Measurements from ENCODE around the gene USP24. TPM values are rescaled to one million over a fixed set of nuclear protein-coding genes. Genes with fewer than 3 reads are reported as not detected.
A peak's percentile ranks its signal among the peaks of the same experiment; 100 is the strongest.

Gene USP24
- polyA plus RNA-seq, 1 experiment = 8.4 TPM

- Histone ChIP-seq H3K27me3 (ENCODE audit: control insufficient read depth, insufficient read depth, low read length) (peaks cover 44% of the 10 kb centered on the region), H3K4me3 (ENCODE audit: low read depth, low read length) (no peak overlapping the region; the same call in 1 of the 2 replicates), H3K36me3 (ENCODE audit: control insufficient read depth, insufficient read depth, low read length) (no peaks in the 10 kb centered on the region)
- POLR2A ChIA-PET = no interaction called here
- no peak for TF ChIP-seq CTCF (IDR thresholded peaks at IDR 0.05; ENCODE audit: insufficient read depth, low read depth, low read length)
- no peak for DNase-seq (ENCODE audit: low read depth)
- CTCF ChIA-PET = interaction anchor here (0.7 to 1.1 kb wide), 3 partner anchors 18 to 95 kb away, joined by 3 to 5 read pairs (median 5); no protein-coding TSS in a partner anchor
Measured at GRCh38 chr1:55040083-55040932, 174.9 kb downstream of the USP24 start.

- TF ChIP-seq CTCF (IDR thresholded peaks at IDR 0.05; ENCODE audit: insufficient read depth, low read depth, low read length) = no peak
- H3K27me3 ChIP-seq (ENCODE audit: control insufficient read depth, insufficient read depth, low read length) = peaks cover 47% of the 10 kb centered on the region
- H3K4me3 ChIP-seq (ENCODE audit: low read depth, low read length) = peak within 1 kb of the TSS; percentile 4; the same call in 1 of the 2 replicates
- ChIA-PET POLR2A (no interaction called here), CTCF (interaction anchor here (0.7 to 1.1 kb wide), 2 partner anchors 17 to 95 kb away, joined by 3 to 5 read pairs; no protein-coding TSS in a partner anchor)
- no peaks in the 10 kb centered on the region for H3K36me3 ChIP-seq (ENCODE audit: control insufficient read depth, insufficient read depth, low read length)
- DNase-seq (ENCODE audit: low read depth) = no peak
Measured at GRCh38 chr1:55039342-55040082, 175.7 kb downstream of the USP24 start, which contains the start of gene PCSK9. Gene PCSK9, plus strand, starts transcription at chr1:55039548. Its CDS starts 290 bp downstream, at chr1:55039838.

- ChIA-PET POLR2A (no interaction called here), CTCF (interaction anchor here (1.1 to 1.4 kb wide), 2 partner anchors 17 to 94 kb away, joined by 5 read pairs; no protein-coding TSS in a partner anchor)
- no peak for DNase-seq (ENCODE audit: low read depth)
- Histone ChIP-seq H3K4me3 (ENCODE audit: low read depth, low read length) (no peak overlapping the region), H3K27me3 (ENCODE audit: control insufficient read depth, insufficient read depth, low read length) (peaks cover 49% of the 10 kb centered on the region), H3K36me3 (ENCODE audit: control insufficient read depth, insufficient read depth, low read length) (no peaks in the 10 kb centered on the region)
- no peak for TF ChIP-seq CTCF (IDR thresholded peaks at IDR 0.05; ENCODE audit: insufficient read depth, low read depth, low read length)
Measured at GRCh38 chr1:55038974-55039341, 176.2 kb downstream of the USP24 start.

- no peak for TF ChIP-seq CTCF (IDR thresholded peaks at IDR 0.05; ENCODE audit: insufficient read depth, low read depth, low read length)
- Histone ChIP-seq H3K27me3 (ENCODE audit: control insufficient read depth, insufficient read depth, low read length) (peaks cover 53% of the 10 kb centered on the region), H3K36me3 (ENCODE audit: control insufficient read depth, insufficient read depth, low read length) (no peaks in the 10 kb centered on the region), H3K4me3 (ENCODE audit: low read depth, low read length) (no peak overlapping the region)
- CTCF ChIA-PET = interaction anchor here (1.4 kb wide), 1 partner anchor 16 kb away, joined by 5 read pairs; no protein-coding TSS in a partner anchor
- POLR2A ChIA-PET = no interaction called here
- DNase-seq (ENCODE audit: low read depth) = no peak
Measured at GRCh38 chr1:55038552-55038838, 176.7 kb downstream of the USP24 start.
